Sciatic nerve (tissue), 2 donors: ENCODE data around the gene NCLN. TPM values are rescaled to one million over a fixed set of nuclear protein-coding genes. Genes with fewer than 3 reads are reported as not detected.
"Not testable (repeated sequence)": the region's sequence is repeated elsewhere in the genome, so short reads cannot be mapped to it uniquely, and the experiment has no call there.

Source experiments
- ATAC-seq: fragments of 200-7000 bp; cut with Tn5 transposase; one replicate; pipeline ENCODE4 v1.9.1; 2020; ENCODE audit warnings: mild to moderate bottlenecking, moderate library complexity
- DNase-seq: peaks from one replicate; pipeline ENCODE4 v3.0.0-alpha.2; 2020; ENCODE audit warnings: low spot score
- intact Hi-C: fragments of 100-400 bp; cut with DNase I; formaldehyde crosslinking; loops from one replicate; pipeline ENCODE4 v1.14.2; 2022
- total RNA-seq: library from RNA; stranded (reverse); fragmentation: NEBNext Ultra II Directional; extraction: Animal tissue kit (Norgen Biotek cat#: 25700); gene quantifications from one replicate; pipeline ENCODE4 v1.2.1, GENCODE V29; 2021
- donor health status: DM: no; HTN: no; CAD: no.
- donor health status: DM: no; HTN: no; CAD: no.

Gene NCLN
- total RNA-seq, 1 donor from 2014 or later = 25.4 TPM

DNA sequence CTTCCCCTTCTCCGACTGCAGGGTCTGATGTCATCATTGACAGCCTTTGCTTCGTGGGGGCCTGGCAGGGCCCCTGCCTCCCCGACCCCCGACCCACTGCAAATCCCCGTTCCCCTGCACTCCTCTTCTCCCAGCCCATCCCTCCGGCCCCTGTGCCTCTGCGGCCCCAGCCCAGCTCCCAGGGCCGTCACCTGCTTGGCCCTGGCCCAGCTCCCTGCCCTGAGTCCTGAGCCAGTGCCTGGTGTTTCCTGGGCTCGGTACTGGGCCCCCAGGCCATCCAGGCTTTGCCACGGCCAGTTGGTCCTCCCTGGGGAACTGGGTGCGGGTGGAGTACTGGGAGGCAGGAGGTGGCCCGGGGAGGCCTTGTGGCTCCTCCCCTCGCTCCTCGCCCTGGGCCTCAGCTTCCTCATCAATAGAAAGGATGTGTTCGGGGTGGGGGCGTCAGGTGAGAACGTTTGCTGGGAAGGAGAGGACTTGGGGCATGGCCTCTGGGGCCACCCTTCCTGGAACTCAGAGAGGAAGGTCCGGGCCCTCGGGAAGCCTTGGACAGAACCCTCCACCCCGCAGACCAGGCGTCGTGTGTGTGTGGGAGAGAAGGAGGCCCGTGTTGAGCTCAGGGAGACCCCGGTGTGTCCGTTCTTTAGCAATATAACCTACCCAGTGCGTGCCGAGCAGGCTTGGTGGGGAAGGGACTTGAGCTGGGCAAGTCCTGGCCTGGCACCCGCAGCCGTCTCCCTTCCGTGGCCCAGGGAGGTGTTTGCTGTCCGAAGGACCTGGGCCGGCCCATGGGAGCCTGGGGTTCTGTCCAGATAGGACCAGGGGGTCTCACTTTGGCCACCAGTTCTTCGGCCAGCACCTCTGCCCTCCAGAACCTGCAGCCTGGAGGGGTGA is 22.8 kb downstream of the NCLN start:
- DNase-seq (no peak), ATAC-seq (no peak)
- intact Hi-C loops = no loop called here

DNA sequence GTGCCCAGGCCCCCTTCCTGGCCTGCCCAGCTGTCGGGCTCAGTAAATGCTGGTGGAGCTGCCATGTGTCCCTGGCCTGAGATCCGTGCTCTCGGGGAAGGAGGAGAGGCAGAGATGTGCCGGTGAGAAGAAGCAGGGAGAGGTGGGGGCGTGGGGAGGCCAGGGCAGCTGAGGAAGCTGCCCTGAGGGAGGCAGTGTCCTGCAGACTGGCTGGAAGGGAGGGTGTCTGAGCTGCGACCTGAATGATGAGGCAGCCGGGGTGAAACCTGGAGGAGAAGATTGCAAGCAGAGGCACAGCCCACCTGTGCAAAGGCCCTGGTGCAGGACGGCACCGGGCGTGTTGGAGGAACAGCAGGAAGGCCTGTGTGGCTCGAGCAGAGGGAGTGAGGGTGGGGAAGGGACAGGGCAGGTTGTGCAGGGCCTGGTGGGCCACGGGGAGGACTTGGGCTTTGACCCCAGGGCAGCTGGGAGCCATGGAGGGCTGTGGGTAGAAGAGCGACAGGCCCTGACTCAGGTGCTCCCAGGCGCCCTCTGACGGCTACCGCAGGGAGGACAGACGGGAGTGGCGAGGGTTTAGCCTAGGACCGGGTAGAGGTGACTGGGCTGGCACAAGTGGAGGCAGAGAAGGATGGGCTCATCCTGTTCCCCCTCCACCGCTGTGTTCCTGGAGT is 24.8 kb downstream of the NCLN start:
- intact Hi-C loops = no loop called here
- ATAC-seq = peak; percentile 43
- DNase-seq = no peak

DNA sequence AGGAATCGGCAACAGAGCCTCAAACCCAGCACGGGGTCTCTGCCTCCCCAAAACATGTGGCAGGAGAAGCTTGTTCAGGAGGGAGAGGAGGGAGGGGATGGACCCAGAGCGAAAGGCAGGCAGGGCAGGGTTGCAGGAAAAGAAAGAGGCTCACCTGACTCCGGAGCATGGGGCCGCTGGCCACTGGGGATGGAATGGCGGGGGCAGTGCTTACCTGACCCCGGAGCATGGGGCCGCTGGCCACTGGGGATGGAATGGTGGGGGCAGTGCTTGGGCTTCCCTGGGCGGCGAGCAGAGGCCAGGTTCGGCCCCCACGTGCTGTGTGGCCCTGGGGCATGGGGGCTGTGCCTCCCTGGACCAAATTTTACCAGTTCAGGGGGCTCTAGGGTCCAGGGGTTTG is 25.5 kb downstream of the NCLN start:
- intact Hi-C loops = no loop called here
- DNase-seq (no peak), ATAC-seq (no peak)

DNA sequence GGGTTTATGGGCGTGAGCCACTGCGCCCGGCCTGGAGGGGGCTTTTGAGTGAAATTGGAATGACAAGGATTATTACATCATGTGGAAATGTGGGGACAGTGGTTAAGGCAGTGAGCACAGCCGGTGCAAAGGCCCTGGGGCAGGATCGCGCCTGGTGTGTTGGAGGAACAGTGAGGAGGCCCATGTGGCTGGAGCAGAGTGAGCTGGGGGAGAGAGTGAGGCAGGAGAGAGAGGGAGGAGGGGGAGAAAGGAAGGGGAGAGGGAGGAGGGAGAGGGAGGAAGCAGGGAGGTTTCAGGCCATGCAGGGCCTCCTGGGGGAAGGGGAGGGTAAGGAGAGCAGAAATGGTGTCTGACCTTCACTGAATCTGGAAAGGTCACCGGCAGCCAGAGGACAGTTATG is 27.4 kb downstream of the NCLN start:
- no peak for DNase-seq
- ATAC-seq = no peak
- intact Hi-C loops = no loop called here

DNA sequence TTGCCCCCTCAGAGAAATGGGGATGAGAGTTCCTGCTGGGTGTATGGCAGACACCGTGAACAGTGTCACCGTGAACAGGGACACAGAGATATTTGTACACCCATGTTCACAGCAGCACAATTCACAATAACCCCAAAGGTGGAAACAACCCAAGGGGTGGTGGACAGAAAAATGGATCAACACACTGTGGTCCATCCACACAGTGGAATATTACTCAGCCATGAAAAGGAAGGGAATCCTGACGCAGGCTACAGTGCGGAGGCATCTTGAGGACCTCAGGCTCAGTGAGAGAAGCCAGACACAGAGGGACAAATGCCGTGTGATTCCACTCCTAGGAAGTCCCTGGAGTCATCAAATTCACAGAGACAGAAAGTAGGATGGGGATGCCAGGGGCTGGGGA is 31.1 kb downstream of the NCLN start:
- no peak for DNase-seq
- intact Hi-C loops = no loop called here
- no peak for ATAC-seq

DNA sequence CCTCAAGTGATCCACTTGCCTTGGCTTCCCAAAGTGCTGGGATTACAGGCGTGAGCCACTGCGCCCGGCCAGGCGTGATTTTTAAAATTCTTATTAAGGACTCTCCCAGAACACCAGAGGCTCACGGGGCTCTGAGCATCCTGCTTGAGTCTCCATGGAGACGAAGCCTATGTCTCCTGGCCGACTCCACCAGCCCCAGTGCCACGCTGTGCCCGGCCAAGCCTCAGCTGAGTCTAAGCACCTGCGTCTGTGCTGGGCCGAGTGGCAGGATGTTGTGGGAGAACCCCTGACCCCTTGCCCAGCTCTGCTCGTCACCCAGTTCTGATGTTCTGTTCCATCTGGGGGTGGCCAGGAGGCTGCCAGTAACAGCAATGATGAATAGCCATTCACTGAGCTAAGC is 34.8 kb downstream of the NCLN start:
- DNase-seq = no peak
- no peak for ATAC-seq
- intact Hi-C loops = no loop called here

DNA sequence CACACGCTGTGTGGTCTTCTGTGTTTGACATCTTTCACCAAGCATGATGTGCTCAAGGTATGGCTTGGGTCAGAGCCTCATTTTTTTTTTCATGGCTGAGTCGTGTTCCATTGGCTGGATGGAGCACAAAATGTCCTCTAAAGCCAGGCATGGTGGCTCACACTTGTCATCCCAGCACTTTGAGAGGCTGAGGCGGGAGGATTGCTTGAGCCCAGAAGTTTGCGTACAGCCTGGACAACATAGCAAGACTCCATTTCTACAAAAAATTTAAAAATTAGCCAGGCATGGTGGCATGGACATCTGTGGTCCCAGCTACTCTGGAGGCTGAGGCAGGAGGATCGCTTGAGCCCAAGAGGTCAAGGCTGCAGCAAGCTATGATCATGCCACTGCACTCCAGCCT is 35.8 kb downstream of the NCLN start:
- DNase-seq, intact Hi-C loops, ATAC-seq: not testable (repeated sequence)

DNA sequence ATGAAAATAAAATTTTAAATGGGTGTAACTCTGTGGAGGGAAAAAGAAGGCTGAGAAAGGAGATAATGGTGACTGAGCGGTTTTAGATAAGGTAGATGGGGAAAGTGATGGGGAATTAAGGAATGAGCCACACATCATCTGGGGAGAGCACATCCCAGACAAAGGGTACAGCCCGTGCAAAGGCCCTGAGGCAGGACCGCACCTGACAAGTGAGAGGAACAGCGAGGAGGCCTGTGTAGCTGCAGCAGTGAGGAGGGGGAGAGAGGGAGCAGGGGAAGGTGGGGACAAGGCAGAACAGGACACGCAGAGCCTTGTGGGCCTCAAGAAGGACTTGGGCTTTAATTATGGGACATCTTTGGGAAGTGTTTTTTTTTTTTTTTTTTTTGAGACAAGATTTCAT is 37.0 kb downstream of the NCLN start:
- intact Hi-C loops = no loop called here
- DNase-seq (no peak), ATAC-seq (no peak)

DNA sequence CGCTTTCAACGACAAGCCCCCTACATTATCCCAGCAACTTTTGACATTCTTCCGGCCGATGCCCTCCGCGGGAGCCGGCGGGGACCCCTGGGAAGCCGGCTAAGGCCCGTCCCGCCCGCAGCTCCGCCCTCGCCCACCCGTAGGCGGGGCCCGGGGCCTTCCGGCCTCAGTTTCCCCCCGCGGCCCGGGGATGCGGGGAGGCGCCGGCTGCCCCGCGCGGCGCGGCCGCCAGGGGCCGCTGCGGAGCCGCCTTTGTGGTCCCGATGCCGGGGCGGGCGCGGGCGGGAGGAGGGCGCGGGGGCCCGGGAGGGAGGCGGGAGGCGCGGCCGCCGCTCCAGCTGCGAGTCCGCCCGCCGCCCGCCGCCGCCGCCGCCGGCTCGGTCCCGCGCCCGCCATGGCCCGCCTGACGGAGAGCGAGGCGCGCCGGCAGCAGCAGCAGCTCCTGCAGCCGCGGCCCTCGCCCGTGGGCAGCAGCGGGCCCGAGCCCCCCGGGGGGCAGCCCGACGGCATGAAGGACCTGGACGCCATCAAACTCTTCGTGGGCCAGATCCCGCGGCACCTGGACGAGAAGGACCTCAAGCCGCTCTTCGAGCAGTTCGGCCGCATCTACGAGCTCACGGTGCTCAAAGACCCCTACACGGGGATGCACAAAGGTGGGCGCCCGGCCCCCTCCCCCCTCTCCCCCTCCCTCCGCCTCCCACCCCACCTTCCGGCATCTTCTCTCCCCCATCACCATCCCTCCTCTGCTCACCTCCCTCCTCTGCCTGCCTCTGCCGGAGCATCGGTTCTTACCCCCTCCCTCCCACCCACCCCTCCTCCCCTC is 38.8 kb downstream of the NCLN start, which contains the start of gene CELF5:
Gene CELF5 (plus strand): TSS at position 316 of the 823 bp plus-strand sequence. CDS start 79 bp downstream, at position 395.
- intact Hi-C loops = no loop called here
- ATAC-seq (no peak), DNase-seq (no peak)

DNA sequence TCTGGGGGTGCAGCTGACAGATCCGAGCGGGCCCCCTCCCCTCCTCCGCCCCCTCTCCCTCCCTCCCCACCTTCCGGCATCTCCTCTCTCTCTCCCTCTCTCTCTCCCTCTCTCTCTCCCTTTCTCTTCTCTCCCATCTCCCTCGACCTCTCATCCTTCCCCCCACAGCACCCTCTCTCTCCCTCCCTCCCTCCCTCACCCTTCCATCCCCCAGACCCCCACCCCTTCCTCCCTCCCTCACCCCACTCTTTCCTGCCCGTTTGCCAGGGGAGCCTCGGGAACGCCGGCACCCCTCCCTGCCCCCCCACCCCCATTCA is 39.4 kb downstream of the NCLN start:
- intact Hi-C loops = no loop called here

DNA sequence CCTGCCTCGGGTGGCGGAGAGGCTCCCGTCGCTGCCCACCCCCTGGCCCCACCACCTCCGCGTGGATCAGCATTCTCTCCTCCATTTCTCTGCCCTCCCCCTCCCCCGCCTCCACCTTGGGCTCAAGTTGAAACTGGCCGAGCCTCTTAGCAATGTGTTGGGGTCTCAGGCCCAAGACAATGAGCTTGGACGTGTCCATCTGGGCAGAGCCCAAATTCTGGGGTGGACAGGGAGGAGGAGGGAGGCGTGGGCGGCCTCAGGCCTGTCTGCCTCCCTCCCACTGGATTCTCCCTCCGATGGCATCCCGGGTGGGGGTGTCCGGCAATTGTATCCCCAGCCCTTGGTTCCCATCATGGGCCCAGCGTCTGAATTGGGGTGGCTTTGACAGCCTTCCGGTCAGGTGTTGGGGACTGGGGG is 40.0 kb downstream of the NCLN start:
- intact Hi-C loops = no loop called here
- ATAC-seq (no peak), DNase-seq (no peak)

More for the DNA sequence above, 39.4 kb downstream of the NCLN start:
- DNase-seq (no peak), ATAC-seq (no peak)

DNA sequence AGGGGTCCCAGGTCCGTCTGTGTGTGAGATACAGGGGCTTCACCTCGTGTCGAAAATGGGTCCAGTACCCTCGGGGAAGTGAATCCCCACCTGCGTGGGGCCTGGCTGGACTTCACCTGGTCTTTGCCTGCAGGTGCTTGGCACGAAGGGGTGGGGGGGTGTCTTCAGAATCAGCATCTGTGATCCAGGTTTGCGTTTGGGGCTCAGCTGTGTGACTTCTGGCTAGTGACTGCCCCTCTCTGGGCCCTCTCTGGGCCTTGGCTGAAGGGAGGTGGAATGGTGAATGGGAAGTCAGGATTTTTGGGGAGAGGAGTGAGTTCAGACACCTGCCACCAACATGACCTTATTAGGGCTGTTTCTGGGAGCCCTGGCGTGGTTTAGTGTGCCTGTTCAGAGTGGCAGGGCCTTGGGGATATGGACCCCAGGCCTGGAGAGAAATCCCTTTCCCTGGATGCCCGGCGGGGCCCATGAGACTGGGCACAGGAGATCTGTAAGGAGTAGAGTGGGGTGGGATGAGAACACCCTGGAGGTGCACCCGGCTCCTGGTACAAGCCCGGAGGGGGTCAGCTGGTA is 41.4 kb downstream of the NCLN start:
- DNase-seq (no peak), ATAC-seq (no peak)
- intact Hi-C loops = no loop called here

DNA sequence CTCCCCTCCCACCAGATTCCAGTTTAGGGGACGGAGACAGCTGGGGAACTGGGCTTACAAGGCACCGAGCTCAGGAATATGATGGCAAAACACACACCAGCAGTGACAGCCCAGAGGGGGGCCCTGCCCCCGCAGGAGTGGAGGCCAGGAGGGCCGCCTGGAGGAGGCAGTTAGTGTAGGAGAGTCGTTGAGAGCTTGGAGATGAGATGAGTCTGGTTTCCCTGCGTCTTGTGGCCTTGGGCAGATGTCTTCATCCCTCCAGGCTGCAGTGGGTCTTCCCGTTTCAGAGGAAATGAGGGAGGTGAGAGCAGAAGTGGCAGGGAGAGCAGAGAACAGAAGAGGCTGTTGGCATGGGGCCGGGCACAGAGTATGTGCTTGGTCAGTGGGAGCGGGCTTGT is 43.6 kb downstream of the NCLN start:
- ATAC-seq (no peak), DNase-seq (no peak)
- intact Hi-C loops = no loop called here

DNA sequence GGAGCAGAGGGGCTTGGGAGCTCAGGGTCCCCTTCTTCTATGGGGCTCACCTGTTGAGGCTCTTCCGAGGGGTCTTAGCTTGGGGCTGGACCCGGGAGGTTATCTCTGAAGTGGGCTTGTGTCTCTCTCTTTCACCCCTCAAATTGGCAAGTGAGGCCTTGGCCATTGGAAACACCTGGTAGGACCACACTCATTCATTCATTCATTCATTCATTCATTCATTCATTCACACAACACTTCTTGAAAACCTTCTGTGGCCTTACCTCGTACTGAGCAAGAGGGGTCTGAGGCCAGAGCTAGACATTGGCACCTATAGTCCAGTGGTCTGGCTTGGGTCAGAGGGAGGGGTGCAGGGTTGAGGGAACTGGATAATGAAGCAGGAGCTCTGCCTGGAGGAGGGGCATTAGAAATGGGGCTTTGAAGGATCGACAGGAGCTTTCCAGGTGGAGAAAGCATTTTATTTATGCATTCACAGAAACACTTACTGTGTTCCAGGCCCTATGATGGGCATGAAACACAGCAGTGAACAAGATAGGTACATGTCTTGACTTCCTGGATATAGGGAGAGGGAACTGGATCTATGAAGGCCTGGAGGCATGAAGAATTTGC is 44.3 kb downstream of the NCLN start:
- ATAC-seq = no peak
- intact Hi-C loops = no loop called here
- no peak for DNase-seq

DNA sequence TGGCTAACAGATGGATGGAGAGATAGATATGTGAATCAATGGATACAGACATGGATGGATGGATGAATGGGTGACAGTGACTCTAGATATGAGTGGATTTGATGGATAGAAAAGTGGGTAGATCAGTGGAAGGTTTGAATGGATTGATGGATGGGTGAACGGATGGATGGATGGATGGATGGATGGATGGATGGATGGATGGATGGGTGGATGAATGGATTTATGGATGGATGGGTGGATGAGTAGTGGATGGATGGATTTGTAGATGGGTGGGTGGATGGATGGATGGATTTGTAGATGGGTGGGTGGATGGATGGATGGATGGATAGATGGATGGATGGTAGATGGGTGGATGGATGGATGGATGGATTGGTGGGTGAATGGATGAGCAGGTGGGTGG is 45.6 kb downstream of the NCLN start:
- ATAC-seq (no peak), DNase-seq (no peak)
- intact Hi-C loops = no loop called here

DNA sequence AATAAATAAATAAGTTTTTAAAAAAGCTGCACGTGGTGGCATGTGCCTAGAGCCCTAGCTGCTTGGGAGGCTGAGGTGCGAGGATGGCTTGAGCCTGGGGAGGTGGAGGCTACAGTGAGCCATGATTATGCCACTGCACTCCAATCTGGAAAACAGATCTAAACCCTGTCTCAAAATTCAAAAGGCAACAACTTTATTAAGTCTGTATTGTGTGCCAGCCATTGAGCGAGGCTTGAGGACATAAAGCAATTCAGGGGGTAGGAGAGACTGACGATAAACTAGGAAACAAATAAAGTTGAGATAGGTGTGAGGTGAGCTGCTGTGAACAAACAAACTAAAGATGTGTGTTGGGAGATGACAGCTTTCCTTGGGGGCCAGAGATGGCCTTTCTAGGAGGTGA is 47.4 kb downstream of the NCLN start:
- DNase-seq = no peak
- intact Hi-C loops = no loop called here
- no peak for ATAC-seq

DNA sequence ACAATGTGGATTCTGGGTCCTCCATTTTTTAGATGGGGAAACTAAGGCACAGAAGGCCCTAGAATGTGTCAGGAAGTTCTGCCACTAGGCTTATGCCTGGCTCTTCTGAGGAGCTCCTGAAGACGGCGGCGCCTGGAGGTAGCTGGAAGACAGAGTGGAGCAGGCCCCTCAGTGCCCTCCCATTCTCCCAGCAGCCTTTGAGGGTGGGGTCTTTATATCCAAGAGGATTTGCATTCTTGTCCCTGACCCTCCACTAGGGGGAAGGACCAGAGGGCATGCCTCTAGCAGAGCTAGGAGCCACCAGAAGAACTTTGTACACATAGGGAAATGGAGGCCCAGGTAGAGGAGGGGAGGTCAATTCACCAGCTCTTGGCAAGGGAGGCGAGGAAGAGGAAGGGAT is 48.1 kb downstream of the NCLN start:
- ATAC-seq (no peak), DNase-seq (no peak)
- intact Hi-C loops = no loop called here

DNA sequence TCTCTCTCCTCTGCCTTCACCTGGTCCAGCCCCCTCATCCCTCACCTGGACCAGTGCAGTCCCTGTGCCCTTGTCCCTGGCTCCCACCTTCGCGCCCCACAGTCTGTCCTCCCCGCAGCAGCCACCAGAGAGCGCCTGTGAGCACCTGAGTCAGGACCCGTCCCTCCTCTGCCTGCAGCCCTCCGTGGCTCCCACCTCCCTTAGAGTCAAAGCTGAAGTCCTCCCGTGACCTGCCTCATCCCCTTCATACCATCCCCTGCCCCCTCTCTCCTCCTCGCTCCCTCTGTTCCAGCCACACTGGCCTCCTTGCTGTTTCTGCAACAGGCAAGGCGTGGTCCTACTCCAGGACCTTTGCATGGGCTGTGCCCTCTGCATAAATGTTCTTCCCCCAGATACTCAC is 49.1 kb downstream of the NCLN start:
- DNase-seq (no peak), ATAC-seq (no peak)
- intact Hi-C loops = no loop called here

DNA sequence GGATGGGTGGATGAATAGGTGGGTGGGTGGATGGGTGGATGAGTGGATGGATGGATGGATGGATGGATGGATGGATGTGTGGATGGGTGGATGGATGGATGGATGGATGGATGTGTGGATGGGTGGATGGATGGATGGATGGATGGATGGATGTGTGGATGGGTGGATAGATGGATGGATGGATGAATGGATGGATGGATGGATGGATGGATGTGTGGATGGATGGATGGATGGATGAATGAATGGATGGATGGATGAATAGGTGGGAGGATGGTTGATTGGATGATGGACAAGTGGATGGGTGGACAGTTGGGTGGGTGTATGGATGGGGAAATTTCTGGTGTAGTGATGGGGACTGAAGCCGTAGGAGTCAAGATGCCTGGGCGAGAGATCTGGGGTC is 49.9 kb downstream of the NCLN start:
- intact Hi-C loops, DNase-seq, ATAC-seq: not testable (repeated sequence)
